GM19023 (cell line): ENCODE measurements around the gene REXO1.
"Not testable (repeated sequence)": the region's sequence is repeated elsewhere in the genome, so short reads cannot be mapped to it uniquely, and the experiment has no call there.

ENCODE experiments used
- ATAC-seq: cut with Tn5 transposase; IDR thresholded peaks from one replicate; pipeline ENCODE4 v1.9.1; 2021; ENCODE audit warnings: mild to moderate bottlenecking, moderate library complexity; ENCODE audit not compliant: unreplicated experiment

Gene REXO1

DNA sequence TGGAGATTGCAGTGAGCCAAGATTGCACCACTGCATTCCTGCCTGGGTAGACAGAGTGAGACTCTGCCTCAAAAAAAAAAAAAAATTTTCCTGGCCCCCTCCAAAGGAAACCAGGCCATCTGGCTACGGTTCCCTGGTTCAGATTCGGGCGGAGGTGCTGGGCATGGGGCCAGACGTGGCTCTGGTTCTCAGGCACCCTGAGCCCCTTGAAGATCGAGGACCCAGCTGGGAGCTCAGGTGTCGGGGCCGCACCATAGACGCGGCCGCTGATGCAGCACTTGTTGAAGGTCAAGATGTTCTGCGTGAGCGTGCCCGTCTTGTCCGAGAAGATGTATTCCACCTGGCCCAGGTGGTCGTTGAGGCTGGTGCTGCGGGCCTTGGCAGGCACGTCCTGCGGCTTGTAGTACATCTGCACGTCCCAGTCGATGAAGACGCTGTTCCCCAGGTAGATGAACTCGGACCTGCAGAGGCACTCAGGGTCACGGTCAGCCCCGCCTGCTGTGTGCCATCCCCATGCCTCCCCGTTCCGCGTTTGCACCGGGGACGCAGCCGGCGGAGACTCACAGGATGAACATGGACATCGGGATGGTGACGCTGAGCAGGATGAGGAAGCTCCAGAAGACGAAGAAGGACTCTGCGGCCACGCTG lies 48.5 kb downstream of the REXO1 start:
- ATAC-seq: no peak

- not testable (repeated sequence) for ATAC-seq
These were observed 51.0 kb downstream of the REXO1 start for GRCh38 chr19:1797313-1797712.

DNA sequence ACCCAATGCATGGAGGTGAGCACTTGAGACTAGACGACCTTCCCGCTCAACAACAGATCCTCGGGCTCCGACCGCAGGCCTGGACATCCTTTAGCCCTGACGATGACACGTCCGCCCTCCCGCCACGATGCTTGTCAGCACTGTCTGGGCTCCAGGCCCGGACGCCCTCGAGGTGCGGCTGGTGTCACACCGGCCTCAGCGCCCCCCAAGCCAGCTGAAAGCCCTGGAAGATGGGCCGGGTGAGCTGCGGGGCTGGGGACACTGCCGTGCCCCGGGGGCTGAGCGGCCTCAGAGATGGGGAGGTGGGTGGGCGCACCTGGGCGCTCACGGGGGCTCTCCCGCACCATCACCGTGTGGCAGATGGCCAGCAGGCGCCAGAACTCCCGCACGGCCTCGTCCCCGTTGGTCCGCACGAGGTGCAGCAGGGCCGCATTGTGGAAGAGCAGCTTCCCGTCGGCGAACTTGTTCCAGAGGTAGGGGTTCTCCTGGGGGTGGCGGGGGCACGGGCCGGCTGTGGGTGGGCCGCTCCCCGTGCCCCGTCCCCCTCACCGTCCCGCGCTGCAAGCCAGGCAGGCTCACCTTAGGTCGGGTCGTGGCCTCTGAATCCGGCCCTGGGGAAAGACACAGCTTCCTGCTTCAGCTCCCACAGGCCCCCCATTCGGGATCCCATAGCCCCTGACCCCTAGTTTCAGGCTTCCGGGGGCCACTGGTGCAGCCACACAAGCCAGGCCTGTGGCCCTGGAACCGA lies 51.7 kb downstream of the REXO1 start:
- no peak for ATAC-seq

GRCh38 chr19:1794424-1795172 lies 53.7 kb downstream of the REXO1 start:
- ATAC-seq: no peak

DNA sequence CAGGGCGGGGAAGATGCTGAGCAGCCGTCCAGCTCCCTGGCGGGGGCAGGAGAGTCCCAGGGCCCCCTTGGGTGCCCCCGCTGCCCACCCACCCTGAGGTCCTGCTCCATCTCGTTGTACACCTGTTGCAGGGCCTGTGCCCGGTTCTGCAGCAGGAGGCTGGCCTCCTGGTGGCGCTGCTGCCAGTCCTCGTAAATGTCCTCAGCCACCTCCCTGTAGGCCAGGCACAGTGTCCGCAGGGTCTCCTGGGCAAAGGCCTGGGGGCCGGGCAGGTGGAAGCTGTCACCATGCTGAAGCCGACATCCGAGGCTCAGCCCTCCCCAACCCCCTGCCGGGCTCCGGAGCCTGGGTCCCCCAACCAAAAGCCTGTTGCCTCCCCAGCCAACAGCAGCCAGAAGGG lies 56.4 kb downstream of the REXO1 start:
- no peak for ATAC-seq

GRCh38 chr19:1790054-1790792 lies 58.1 kb downstream of the REXO1 start:
- ATAC-seq: no peak

GRCh38 chr19:1789261-1790041 lies 58.8 kb downstream of the REXO1 start:
- ATAC-seq: no peak

GRCh38 chr19:1787116-1787515 lies 61.2 kb downstream of the REXO1 start:
- ATAC-seq: no peak

DNA sequence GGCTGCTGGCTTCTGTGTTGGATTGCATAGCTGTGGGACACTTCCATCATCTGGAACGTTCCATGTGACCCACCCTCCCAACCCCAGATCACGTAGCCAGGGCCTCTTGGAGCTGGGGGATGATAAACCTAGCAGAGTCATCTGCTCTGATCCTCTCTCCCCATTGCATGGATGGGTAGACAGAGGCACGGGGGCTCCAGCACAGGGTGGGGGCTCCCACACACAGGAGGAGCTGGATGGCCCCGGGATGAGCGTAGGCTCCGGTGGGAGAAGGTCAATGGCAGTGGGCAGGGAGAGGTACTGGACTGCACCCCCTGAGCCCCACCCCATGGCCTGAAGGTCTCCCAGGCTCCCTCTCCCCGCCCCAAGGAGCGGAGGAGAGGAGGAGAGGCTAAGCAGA lies 61.6 kb downstream of the REXO1 start:
- ATAC-seq: no peak

GRCh38 chr19:1785310-1785709 lies 63.0 kb downstream of the REXO1 start:
- no peak for ATAC-seq

DNA sequence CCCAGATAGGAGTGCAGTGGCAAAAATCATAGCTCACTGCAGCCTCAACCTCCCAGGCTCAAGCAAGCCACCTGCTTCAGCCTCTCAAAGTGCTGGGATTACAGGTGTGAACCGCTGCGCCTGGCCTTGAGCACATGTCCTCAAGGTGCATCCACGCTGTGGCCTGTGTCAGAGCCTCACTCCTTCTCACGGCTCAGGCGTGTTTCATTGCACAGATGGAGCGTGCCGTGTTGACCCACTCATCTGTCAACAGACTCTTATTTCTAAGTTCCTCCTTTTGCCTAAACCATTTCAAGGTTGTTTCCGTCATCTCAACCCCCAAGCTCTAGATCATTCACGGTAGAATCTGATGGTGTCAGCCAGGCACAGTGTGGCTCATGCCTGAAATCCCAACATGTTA lies 64.4 kb downstream of the REXO1 start:
- no peak for ATAC-seq

- no peak for ATAC-seq
These were observed 64.9 kb downstream of the REXO1 start for GRCh38 chr19:1783354-1783753.

GRCh38 chr19:1782521-1782920 lies 65.8 kb downstream of the REXO1 start:
- no peak for ATAC-seq

DNA sequence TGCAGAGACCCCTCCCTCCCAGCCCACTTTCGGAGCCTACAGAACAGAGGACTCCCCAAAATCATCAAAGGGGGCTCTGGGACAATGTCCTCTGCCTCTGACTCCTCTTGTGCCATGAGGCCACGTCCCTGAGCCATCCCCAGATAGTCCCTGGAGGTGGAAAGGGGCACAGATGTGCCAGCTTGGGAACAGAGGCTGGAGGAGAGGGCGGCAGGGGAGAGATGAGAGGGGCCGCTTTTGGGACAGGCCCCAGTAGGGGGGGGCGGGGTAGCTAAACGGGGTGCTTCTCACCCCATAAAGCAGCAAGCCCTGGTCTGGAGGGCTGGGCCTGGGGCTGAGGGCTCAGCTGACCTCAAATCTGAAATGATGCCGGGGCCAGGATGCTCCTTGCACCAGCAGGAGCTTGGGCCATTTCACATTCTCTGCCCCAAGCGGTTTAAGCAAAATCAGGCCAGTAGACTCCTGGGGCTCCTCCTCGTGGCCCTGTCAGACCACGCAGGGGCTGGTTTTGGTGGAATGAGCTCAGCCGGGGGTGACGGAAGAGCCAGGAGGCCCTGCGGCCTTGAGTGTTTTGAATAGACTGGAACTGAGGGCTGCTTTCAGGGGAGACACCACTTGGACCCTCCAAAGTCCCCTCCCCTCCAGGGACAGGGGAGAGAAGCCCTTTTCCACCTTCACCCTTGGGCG lies 67.9 kb downstream of the REXO1 start:
- no peak for ATAC-seq

GRCh38 chr19:1779574-1779973 lies 68.7 kb downstream of the REXO1 start:
- no peak for ATAC-seq

DNA sequence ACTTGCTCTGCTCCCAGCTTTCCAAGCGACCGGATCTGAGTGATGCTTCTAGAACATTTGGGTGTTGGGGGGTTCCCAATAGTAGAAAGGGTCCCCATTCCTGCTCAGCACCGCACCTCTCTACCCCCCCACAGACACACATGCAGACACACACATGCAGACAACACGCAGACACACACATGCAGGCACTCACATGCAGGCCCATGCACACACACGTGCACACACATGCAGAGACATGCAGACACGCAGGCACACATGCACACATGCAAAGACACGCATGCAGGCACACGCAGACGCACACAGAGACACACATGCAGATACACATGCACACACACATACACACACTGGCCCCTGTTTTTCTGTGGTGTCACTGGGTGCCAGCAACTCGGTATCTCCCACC lies 71.1 kb downstream of the REXO1 start:
- ATAC-seq: no peak

DNA sequence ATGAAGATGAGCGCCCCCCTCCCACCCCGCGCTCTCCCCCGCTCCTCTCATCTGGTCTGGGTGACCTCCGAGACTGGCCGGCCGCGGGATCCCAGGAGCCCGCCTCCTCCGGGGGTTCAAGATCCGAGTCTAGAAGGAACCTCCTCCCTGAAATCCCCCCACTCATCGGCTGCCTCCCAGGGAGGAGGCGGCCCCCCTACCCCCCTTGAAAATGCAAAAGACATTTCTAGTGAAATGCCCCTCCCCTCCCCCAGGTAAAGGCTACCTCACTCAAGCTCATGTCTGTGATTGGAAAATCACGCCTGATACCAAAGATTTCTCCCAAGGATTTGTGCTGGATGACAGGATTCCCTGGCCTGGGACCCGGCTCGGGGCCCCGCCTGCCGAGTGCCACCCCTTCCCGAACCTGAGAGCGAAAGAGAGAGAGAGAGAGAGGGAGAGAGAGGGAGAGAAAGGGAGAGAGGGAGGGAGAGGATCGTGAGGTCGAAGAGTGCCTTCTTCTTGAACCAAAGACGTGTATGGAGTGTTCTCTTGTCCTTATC lies 71.6 kb downstream of the REXO1 start:
- no peak for ATAC-seq

DNA sequence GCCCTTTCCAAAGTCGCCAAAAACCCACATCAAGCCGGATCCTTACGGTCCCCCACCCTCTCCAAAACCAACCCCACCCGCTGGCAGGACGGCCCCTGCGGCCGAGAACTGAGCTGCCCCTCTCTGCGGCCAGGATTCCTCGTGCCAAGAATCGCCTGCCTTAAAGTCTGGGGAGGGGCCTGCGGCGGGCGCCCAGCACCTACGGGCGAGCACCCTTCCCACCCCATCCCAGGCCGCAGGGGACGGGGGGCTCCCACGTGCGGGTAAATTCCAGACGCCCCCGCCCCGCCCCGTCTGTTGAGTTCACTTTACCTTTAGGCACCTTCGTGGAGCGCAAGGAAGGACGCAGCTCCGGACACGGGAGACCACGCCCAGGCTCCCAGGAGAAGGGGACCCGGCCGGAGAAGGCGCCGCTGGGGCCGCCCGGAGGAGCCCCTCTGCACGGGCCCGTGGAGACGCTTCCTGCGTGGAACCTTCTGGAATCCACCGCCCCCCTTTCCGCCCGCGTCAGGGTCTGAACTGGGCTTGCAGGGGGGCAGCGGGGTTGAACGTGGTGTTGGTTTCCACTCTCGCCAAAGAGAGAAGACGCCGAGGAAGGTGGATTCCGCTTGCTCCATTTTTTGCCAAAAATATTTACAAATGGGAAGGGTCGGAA lies 72.2 kb downstream of the REXO1 start:
- ATAC-seq: no peak
